Hippocampal formation (tissue), 2 donors: ENCODE data around the gene LNX1.

Source experiments
- DNase-seq, 2 donors: peaks; one replicate each; lab custom pipeline; 2025; lab: John Stamatoyannopoulos, UW

Gene LNX1

DNA sequence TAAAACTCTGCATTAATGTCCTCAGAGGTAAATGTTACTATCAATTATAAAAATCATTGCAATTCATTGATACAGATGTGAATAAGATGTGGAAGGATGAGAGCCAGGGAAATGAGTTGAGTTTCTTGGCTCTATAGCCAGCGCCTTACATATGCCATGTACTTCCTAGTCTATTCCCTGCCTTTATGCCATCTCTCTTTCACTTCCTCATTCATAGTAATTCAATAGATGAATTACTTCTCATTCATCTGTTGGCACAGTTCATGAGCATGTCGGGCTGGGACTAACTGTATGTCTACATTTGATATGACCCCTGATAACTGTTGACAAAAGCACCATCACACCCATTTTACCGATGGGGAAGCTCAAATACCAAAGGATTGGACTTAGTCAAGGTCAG lies 55.7 kb downstream of the LNX1 start:
- no peak for DNase-seq

DNA sequence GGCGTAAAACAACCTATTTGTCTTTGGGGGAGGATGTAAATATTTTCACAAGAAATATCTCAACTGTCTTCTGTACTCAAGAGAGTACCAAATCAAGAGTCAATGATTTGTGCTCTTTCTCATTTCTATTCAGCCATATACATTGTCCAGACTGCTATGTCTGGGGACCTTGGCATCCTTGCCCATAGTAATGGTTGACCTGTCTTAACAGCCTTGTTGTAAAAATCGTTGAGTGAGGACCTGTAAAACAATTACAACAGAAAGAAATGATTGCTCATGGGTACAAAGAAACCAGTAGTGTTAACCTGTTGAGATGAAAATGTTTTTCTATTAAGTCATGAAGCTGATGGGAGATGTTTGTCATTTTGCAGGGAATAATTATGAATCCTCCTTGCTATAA lies 56.6 kb downstream of the LNX1 start:
- no peak for DNase-seq

DNA sequence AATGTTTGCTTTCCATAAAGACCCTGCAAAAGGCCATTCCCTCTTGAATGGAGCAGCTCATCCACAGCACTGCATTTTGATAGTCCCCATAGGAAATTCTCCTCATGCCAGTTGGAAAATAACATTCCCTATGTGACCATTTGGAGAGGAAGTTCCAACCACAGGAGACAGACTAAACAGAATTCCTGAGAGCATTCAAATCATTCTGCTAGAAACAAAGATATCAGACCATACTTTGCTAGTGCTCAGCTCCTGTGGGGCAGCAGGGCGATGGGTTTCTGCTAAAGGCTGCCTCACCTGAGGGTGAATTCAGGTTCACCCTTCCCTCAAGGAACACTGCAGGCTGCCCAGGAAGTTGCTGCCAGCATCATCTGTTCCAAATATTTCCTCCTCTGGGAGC lies 58.8 kb downstream of the LNX1 start:
- no peak for DNase-seq

DNA sequence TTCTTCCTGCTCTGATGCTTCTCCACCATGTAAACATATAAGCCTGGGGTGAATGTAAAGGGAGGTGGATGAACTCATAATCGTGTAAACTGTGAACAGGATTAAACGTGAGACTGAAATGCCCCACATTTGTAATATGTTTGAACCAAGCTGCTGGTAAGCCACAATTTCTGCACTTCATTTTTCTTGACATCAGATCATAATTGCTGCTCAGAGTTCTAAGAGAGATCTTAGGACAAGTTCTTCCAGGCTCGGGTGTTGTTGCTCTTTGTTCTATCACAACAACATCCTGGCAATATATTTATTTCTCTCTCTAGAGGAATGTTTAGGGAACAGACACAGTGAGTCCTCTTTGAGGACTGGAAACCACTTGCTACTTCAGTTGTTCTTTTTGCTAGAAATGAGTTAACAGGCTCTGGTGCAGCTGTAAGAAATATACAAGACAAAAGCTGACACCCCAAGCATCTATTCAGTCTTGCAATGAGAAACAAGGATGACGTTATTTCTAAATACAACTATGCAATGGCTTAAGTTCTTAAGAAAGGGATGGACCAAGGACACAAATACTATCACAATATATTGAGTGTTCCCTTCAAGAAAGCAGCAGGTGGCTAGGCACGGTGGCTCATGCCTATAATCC lies 59.6 kb downstream of the LNX1 start:
- no peak for DNase-seq

DNA sequence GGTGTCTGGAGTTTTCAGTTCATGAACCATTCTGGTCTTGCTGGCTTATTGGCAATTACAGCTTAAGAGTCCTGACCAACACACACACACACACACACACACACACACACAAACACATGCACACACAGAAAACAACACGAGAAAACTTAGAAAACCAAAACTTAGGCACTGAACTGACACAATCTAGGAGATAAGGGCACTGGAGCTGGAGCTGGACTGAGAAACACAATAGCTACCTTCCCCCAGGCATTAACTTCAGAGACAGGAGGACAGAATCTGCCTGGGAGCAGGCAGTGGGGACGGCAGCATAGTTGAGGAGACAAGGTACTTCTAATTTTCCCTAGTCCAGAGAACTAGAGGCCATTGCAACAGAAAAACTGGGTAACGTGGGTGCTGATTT lies 62.3 kb downstream of the LNX1 start:
- no peak for DNase-seq

DNA sequence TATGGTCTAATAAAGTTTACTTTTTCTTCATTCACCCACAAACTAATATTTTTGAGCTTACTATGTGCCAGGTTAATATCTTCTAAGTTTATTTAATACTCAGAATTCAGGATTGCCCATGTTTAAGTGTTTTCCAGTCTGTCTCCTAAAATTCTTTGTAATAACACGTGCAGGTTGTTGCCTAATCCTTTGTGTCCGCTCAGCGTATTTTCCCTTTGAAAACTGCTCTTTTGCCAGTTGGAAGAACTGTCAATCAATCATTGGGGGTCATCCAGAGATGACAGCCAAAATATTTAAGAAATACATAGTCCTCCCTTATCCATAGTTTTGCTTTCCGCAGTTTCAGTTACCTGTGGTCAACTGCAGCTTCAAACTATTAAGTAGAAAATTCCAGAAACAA lies 63.4 kb downstream of the LNX1 start:
- no peak for DNase-seq

DNA sequence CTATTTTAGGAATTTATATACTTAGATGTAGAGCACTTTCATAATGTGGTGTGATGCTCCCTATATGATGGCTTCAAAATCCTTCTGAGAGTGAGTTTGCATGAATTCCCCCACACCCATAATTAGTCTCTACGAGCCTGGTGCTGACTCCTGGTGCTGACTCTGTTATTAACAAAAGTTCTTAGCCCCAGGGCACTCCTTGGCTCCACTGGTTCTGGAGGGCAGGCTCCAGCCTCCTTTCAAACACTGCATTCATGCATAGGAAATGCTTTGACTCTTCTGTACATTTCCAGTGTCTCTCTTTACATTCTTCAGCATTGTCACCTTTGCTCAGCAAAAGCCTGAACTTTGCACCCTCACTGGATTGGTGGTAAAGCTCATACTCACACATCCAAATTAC lies 64.0 kb downstream of the LNX1 start:
- no peak for DNase-seq

DNA sequence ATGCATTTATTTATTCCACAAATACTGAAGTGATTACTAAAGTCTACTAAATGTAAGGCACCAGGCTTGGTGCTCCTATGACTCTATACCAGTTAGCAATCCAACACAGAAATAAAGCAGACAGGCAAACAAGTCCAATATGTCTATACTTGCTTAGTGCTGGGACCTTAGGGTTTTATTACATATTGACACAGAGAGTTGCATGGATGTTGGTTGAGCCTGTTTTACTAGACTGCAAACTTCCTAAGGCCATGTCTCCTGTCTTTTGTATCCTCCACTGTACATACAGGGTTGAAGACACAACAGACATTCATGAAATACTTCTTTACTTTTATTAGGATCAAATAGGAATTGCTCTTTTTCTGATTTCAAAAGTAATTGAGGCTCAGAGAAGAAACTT lies 69.0 kb downstream of the LNX1 start:
- no peak for DNase-seq

DNA sequence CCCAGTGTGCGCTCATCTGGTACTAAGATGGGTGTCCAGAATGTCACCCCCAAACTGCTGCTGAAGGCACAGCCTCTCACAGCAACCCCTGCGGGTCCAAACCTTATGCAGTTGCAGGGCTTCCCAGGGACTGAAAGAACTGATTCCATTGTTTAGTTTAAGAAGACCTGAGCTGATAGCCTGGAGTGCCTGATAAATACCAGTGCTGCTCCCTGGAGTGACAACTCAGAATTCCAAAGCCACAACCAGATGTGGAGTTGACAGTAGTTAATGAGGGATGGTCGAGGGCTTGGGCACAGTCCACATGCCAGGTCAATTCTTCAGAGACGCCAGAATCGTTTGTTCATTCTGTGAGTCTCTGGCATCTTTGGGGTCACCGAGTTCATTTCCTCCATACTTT lies 71.2 kb downstream of the LNX1 start:
- no peak for DNase-seq

DNA sequence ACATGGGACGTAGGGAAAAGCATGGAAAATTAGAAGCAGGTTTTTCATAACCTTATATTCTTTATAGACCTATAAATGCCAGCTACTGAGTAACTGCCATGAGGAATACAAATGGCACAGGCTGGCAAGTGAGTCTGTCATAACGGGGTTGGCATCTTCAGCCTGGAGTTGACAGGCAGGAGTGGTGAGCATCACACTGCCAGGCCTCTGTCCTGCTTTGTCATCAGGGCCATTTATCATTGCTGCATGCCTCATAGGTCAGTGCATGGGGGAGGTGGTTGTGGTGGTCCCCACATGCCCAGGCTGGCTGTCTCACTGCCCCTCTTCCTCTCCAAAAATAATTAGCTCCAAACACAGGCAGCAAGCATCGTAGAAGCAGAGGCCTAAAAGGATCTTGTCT lies 72.5 kb downstream of the LNX1 start:
- no peak for DNase-seq

DNA sequence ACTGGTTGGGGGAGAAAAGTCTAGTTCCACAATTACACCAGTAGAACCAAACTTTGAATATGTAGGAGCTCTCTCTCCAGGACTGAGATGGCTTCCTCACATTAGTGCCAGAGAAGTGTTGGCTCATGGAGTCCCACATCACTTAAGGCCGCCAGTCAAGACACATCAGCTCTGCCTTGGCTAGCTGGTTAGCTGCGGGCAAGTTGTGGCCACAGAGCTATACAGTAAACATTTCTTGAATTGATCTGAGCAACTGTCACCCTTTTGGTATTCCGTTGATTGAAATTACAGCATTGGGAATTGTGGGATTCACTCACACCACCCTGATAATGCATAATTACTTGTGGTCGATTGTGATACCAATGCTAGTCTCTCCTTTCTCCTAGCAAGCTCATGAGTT lies 76.2 kb downstream of the LNX1 start:
- DNase-seq = no peak

DNA sequence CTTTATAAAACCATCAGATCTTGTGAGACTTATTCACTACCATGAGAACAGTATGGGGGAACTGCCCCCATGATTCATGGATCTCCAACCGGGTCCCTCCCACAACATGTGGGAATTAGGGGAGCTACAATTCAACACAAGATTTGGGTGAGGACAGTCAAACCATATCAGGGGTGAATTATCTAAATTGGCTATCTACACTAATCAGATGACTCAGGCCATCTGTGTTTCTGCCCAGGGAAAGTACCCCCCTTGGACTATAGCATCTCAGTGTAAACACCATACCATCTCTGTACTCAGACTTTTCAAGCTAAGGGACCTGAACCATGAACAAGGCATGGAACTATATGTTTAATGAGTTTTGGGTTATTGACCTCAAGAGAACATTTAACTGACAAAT lies 76.8 kb downstream of the LNX1 start:
- DNase-seq = no peak

DNA sequence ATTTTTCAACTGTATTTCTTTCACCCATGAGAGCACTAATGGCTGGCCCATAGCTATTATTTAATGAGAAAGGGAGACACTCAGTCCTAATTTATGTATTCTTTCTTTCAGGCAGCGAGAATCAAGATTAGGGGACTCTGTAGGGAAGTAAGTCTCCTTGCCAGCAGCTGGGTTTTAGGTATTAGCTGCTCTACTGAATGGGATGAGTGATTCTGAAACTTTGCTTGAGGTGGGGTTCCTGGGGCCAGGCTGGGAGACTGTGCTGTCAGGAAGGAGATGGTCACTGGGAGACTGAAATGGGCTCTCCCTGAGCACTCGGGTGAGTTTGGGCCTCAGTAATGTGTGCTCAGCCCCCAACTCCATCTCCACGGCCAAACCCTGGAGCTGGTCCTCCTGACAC lies 78.7 kb downstream of the LNX1 start:
- no peak for DNase-seq

DNA sequence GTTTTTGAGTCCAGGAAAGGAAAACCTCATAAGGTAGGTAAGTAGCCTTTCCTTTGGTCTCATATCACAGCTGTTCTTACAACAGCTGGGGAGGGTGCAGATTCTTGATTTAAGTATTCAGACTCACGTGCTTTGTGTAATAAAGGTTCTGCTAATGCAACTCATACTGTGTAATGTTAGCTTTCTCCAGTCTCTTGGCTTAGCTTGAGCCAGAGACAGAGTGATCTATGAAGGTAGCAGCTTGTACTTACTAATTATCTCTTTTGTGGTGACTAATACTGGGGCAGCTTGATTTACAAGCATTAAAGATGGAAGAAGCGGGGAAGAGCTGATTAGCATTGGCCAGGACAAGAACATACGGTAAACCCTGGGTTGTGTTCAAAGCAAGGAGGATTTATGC lies 80.3 kb downstream of the LNX1 start:
- no peak for DNase-seq

DNA sequence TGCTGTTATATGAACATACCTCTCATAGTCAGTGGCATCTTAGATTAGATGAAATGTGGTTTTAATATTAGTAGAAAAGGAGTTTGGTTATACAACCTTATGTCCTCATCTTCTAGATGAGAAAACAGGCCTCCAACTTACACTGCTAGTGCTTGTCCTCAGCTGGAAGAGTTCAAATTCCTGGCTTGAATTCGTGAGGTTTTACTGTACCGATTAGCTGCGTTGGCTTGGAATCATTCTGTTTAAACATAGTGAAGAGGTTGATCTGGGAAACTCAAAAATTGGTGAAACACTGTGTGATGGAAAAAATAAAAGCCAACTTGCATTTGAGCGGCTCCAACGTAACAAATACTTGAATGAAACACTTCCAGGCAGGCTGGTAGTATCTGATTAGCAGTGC lies 81.0 kb downstream of the LNX1 start:
- DNase-seq = no peak

DNA sequence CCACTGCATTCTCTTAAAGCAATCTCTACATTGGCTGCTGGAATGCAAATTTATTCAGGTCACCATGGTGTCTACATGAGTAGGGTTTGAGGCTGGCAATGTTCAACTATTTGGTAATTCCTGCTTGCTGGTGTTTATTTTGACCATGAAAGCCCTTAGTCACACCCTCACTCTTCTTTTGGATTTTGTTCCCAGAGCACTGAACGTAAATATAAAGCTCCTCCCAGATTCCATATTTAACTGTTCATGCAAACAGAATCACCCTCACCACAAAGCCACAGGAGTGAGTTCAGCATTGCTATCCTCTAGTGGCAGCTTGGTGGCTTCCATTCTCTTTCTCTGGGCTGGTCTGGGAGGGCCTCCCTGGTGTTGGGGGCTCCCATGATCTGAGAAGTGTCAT lies 82.8 kb downstream of the LNX1 start:
- DNase-seq = no peak

DNA sequence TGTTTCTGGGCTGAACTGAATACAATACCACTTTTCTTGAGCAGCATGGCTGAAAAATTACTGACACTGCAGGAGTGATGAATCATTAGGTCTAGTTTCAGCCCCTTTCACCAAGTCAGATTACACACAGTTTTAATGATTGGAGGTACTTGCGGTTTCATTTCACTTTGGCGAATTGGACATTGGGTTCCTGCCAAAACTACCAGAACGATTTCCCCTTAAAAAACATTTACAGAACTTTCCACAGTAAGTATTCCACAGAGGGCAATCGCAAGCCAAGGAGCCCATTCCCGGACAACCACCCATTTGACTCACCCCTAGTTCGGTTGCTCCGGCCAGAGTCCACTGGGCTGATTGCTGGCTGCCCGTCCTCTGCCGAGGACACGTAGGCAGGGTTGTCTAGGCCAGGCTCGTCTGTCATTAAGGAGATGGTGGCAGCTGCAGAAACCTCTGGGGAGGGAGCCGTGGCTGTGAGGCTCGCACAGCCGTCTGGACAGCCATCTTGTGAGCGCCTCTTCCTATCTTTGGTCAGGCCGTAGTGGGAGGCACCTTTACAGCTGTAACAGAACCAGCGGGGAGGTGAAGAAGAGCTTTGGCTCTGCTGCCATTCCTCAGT lies 83.5 kb downstream of the LNX1 start:
- no peak for DNase-seq

DNA sequence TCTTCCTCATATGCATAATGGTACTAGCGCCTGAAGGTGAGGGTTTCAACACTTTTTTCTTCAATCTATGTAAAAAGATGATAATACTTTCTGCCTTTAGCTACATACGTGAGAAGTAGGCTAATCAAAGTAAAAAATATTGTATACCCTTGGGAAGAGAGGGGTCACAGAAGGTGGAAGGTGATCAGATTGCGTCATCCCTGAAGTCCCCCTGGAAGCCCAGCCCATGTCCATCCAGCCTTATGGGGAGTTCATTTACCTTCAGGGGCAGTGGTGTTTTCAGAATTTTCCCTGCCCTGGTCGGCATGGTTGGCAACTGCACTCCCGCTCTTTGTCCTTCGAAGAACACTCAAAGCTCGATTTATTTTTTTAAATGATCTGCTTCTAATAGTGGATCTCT lies 84.2 kb downstream of the LNX1 start:
- DNase-seq = no peak

DNA sequence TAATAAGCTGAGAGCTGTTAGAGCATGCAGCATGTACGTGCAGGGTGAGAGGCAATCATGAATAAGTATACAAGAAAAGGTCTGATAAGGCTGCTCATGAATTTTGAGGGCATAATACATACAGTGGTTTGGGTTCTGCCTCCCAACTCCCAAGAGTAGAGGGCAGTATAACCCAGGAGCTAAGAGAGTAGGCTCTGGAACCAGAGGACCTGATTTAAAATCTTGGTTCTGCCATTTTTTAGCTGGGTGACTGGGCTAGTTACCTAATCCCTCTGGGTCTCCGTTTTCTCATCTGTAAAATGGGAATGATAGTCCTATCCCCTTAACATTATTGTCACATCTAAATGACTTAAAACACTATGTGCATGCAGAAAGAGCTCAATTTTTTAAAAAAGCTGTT lies 85.3 kb downstream of the LNX1 start:
- DNase-seq = no peak

DNA sequence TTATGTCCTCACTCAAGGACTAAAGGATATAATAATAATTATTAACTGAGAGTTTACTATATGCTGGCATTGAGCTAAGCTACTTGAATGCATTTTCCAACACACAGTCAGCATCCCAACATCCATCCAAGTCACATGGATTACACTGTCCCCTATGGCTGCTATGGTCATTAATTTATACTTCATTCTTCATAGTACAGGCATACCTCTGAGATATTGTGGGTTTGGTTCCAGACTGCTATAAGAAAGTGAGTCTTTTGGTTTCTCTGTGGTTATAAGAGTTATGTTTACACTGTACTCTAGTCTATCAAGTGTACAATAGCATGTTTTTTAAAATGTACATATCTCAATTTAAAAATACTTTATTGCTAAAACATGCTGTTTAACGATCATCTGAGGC lies 89.2 kb downstream of the LNX1 start:
- no peak for DNase-seq

DNA sequence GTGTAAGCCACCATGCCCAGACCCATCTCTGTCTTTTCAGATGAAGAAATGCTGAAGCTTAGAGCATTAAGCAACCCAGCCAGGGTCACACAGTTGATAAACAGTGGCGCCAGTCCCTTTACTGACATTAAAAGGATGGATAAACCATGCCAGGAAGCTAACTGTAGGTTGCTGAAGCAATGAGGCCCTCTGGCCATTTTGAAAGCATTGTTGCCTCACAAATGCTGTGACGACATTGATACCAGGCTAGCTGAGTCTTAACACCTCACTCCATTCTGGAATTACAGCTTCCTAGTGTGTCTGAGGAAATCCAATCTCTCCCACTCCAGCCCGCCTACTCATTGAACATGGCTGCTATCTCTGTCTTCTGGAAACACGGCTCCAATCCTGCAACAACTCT lies 89.7 kb downstream of the LNX1 start:
- DNase-seq = no peak

DNA sequence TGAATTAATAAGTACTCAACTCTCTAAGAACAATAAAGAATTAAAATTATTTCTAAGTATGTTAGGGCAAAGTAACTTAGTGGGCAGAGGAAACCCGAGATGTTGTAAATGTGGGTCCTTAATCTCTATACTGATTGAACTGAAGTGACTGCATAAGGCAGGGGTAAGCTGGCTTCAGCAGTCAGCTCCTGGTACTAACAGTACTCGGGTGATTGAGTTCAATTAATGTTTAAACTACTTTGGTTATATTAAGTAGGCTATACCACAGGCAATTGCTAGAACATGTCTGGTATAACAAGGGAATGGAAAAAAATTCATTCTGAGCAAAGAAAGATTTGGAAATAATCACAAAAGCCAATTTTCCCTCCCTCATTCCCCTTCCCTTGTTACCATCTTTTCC lies 90.7 kb downstream of the LNX1 start:
- DNase-seq = no peak

DNA sequence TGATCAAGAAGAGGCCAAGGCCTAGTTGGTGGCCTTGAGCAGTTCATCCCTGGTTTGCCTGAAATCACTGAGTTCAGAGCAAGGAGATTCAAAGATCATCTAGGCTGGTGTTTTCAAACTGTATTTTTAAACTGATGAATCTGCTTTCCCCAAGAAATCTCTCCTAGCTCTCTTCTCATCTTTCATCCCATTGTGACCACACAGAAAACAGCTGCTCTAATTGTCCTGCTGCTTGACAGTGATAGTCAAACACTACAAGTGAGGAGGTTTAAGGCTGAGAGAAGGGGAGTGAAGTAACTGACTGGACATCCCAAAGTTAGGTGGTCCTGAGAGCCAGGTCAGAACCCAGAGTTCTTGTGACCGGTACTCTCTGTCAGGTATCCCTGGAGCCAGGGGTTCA lies 91.5 kb downstream of the LNX1 start:
- DNase-seq = no peak

DNA sequence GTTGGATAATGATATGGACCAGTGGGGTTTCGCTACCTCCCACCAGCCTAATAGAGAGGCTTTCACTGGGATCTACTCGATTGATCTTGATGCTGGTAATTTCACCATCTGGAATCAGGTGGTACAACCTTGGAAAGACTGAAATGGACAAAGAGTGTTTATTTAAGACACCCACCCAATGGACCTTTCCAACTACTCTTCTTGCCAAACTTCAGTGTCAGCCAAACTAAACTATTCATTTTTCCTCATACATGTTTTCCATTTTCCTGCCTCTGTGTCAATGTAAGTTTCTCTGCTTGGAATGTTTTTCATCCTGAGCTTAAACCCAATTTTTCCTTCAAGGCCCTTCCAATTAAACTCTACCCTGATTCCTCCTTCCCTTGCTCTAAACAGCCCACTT lies 92.6 kb downstream of the LNX1 start:
- no peak for DNase-seq
